WI38 (cell line): ENCODE results near the gene PLEKHM3.

Source experiments
- H3K4me3 ChIP-seq: 2 replicates; pipeline ENCODE4 v1.5.1; 2011; ENCODE audit warnings: low read depth, mild to moderate bottlenecking, control low read depth, low read length
- TF ChIP-seq, protein P1 (sequence below): IDR thresholded peaks from 2 replicates; pipeline ENCODE4 v1.5.1; 2012; ENCODE audit warnings: low read depth, mild to moderate bottlenecking, control low read depth, low read length

The PLEKHM3 gene

DNA sequence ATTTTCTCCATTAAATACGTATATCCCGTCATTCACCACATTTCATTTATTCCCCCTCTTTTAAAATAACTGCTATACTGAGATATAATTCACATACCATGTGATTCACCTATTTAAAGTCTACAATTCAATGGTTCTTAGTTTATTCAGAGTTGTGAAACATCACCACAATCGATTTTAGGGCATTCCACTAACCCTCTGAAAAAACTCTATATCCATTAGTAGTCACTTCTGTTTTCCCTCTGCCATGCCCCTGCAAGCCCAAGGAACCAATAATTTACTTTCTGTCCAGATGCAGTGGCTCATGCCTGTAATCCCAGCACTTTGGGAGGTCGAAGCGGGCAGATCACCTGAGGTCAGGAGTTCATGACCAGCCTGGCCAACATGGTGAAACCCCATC is 160.1 kb downstream of the PLEKHM3 start:
- TF ChIP-seq, protein P1, sequence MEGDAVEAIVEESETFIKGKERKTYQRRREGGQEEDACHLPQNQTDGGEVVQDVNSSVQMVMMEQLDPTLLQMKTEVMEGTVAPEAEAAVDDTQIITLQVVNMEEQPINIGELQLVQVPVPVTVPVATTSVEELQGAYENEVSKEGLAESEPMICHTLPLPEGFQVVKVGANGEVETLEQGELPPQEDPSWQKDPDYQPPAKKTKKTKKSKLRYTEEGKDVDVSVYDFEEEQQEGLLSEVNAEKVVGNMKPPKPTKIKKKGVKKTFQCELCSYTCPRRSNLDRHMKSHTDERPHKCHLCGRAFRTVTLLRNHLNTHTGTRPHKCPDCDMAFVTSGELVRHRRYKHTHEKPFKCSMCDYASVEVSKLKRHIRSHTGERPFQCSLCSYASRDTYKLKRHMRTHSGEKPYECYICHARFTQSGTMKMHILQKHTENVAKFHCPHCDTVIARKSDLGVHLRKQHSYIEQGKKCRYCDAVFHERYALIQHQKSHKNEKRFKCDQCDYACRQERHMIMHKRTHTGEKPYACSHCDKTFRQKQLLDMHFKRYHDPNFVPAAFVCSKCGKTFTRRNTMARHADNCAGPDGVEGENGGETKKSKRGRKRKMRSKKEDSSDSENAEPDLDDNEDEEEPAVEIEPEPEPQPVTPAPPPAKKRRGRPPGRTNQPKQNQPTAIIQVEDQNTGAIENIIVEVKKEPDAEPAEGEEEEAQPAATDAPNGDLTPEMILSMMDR, result no peak
- H3K4me3 ChIP-seq, result no peak overlapping the region

DNA sequence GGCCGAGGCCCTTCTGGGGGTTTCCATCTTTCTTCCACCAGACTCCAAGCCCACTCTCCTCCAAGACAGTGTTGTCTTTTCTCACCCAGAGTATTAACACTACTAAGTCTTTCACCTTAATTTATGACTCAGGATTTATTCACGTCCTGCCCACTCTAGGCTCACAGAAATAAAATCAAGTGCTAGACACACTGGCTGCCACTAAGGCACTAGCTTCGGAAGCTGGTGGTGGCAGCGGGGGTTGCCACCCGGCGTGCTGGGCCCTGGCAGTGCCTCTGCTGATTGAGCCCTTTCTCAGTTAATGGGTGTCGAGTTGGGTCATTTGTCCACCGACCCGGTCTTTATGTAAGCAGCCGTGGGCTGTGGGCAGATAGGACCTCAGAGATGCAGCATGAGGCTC is 162.0 kb downstream of the PLEKHM3 start:
- no peak overlapping the region for H3K4me3 ChIP-seq
- TF ChIP-seq, protein P1, result no peak

DNA sequence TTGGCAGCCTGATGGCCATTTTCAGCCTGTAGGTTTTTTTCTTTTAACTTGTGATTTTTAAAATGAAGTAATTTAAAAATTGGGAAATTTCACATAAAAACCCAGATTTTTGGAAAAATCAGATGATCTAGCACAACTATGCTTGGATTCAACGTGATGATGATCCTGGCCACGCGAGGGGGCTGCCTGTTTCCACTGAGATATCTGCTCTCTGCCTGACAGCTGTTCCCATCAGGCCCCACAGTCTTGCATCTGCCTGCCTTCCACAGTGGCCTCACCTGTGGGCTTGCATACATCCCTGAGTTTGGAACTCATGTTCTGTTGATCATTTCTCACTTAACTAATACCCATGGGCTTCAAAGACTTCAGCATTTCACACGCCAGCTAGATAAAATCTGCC is 163.5 kb downstream of the PLEKHM3 start:
- TF ChIP-seq, protein P1, result no peak
- no peak overlapping the region for H3K4me3 ChIP-seq

DNA sequence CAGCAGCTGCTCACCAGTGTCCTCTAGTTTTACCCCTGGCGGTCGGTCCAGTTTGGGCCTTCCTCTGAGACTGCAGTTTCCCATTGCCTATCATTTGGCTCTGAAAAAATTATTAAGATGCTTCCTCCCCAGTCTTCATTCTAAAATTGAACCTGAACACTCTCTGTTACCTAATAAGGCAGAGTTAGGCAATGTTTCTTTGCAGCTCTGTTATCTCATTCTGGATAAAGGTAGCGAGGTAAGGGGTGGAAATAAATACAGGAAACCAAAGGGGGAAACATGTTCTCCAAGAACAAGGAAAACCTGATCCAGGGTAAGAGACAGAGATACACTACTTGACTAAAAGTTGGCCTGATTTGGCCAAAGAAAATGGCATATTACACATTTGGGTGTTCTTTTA is 164.6 kb downstream of the PLEKHM3 start:
- H3K4me3 ChIP-seq, result no peak overlapping the region
- TF ChIP-seq, protein P1, result no peak

DNA sequence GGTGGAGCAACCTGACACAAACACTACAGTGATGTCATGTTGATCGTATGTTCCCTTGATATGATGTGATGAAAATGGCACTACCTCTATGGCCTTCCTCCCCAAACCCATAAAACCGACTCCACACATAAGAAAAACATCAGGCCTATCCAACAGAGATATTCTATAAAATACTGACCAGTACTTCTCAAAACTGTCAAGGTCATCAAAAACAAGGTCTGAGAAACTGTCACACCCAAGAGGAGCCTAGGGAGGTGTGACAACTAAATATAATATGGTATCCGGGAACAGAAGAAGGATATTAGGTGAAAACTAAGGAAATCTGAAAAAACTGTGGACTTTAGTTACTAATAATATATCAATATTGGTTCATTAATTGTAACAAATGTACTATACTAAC is 169.7 kb downstream of the PLEKHM3 start:
- TF ChIP-seq, protein P1, result no peak
- H3K4me3 ChIP-seq, result no peak overlapping the region

DNA sequence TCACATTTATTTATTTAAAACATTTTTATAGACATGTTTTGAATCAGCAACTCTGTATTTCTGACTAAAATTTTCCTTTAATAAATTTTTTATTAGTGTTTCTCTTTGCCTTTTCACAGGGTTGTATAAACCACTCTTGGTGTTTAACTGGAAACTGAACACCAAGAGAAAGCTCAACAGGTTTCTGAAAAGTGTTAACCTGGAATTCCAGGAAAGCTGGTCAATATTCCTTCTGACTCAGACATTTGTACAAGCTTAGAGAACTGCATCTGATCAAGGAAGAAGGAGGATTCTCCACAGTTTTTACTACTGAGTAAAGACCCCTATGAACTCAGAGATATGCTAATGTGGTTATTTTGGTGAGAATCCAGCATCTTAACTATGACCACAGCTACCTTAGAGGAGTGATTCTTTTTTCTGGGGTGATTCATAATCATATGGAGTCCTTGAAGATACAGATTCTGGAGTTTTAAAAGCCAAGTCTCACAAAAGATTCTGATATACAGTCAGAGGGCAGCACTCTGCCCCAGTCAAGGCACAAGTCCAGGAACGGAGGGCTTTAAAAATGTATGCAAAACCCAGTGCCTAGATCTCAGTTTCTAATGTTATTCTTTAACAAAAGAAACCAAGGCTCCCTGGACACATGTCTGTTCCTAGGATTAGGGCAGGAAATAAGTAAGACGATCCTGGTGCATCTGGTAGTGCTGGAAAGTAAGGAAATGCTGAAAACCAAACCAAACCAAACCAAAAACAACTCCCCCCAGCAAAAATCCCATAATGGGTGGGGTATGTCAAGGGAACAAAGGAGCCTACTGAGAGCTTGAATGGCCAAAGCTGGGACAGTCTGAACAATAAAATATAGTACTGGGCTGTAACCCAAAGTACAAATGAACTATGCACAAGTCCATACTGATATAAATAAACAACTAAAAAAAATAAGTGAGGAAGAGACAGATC is 170.6 kb downstream of the PLEKHM3 start:
- TF ChIP-seq, protein P1, result no peak
- H3K4me3 ChIP-seq, result no peak overlapping the region

DNA sequence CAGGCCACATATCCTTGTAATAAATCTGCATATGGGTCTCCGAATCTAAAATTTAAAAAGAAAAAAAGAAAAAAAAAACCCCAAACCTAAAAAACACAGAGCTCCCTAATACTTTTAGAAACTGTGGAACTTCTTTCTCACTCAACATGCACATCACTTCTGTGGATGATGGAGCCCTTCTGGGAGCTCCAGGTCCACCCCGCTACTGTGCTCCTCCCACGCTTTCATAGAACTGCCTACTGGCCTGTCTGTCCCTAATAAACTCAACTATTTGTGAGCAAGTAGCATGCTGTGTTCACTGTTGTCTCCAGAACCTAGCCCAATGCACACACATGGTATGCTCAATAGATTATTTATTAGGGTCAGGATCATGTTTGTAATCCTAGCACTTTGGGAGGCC is 172.5 kb downstream of the PLEKHM3 start:
- TF ChIP-seq, protein P1, result no peak
- H3K4me3 ChIP-seq, result no peak overlapping the region
